Measurements from ENCODE around the gene SLC15A3. TPM values are rescaled to one million over a fixed set of nuclear protein-coding genes. Genes with fewer than 3 reads are reported as not detected.

Gene SLC15A3
- total RNA-seq, 1 donor from 2014 or later: 6.2 TPM

GRCh38 chr11:60970369-60970774, 18.4 kb upstream of the SLC15A3 start:
- Mint-ChIP-seq H3K4me3 (ENCODE audit: low read depth) (no peak overlapping the region), H3K9me3 (ENCODE audit: low read depth) (peaks cover 6% of the 10 kb centered on the region), H3K36me3 (ENCODE audit: insufficient read depth) (no peaks in the 10 kb centered on the region), H3K4me1 (ENCODE audit: low read depth) (peaks cover 2% of the 10 kb centered on the region), H3K27me3 (peaks cover 7% of the 10 kb centered on the region), H3K27ac (no peak overlapping the region)
- peak; percentile 27 for DNase-seq (ENCODE audit: low spot score, unreplicated experiment)
- TF ChIP-seq CTCF (IDR thresholded peaks at IDR 0.05; ENCODE audit: unreplicated experiment): peak; percentile 73

GRCh38 chr11:60968223-60968622, 16.2 kb upstream of the SLC15A3 start:
- peaks cover 7% of the 10 kb centered on the region for H3K27me3 Mint-ChIP-seq
- no peak for DNase-seq (ENCODE audit: low spot score, unreplicated experiment)
- no peak overlapping the region for H3K4me3 Mint-ChIP-seq (ENCODE audit: low read depth)
- H3K27ac Mint-ChIP-seq: no peak overlapping the region
- H3K9me3 Mint-ChIP-seq (ENCODE audit: low read depth): peaks cover 6% of the 10 kb centered on the region
- TF ChIP-seq CTCF (IDR thresholded peaks at IDR 0.05; ENCODE audit: unreplicated experiment): no peak
- no peaks in the 10 kb centered on the region for H3K36me3 Mint-ChIP-seq (ENCODE audit: insufficient read depth)
- peaks cover under 1% of the 10 kb centered on the region for H3K4me1 Mint-ChIP-seq (ENCODE audit: low read depth)

- no peak for DNase-seq (ENCODE audit: low spot score, unreplicated experiment)
- Mint-ChIP-seq H3K27me3 (peaks cover 7% of the 10 kb centered on the region), H3K9me3 (ENCODE audit: low read depth) (peaks cover 6% of the 10 kb centered on the region), H3K27ac (no peak overlapping the region), H3K4me1 (ENCODE audit: low read depth) (no peaks in the 10 kb centered on the region), H3K4me3 (ENCODE audit: low read depth) (no peak overlapping the region), H3K36me3 (ENCODE audit: insufficient read depth) (no peaks in the 10 kb centered on the region)
- TF ChIP-seq CTCF (IDR thresholded peaks at IDR 0.05; ENCODE audit: unreplicated experiment): no peak
Measured at GRCh38 chr11:60966890-60967289, 14.9 kb upstream of the SLC15A3 start.

GRCh38 chr11:60964801-60965200, 12.8 kb upstream of the SLC15A3 start:
- Mint-ChIP-seq H3K4me1 (ENCODE audit: low read depth) (no peaks in the 10 kb centered on the region), H3K9me3 (ENCODE audit: low read depth) (peaks cover 6% of the 10 kb centered on the region), H3K36me3 (ENCODE audit: insufficient read depth) (no peaks in the 10 kb centered on the region), H3K27me3 (peaks cover 13% of the 10 kb centered on the region), H3K27ac (no peak overlapping the region), H3K4me3 (ENCODE audit: low read depth) (no peak overlapping the region)
- no peak for DNase-seq (ENCODE audit: low spot score, unreplicated experiment)
- no peak for TF ChIP-seq CTCF (IDR thresholded peaks at IDR 0.05; ENCODE audit: unreplicated experiment)

GRCh38 chr11:60960405-60960804, 8.4 kb upstream of the SLC15A3 start:
- no peaks in the 10 kb centered on the region for H3K36me3 Mint-ChIP-seq (ENCODE audit: insufficient read depth)
- TF ChIP-seq CTCF (IDR thresholded peaks at IDR 0.05; ENCODE audit: unreplicated experiment): no peak
- no peak overlapping the region for H3K4me3 Mint-ChIP-seq (ENCODE audit: low read depth)
- H3K4me1 Mint-ChIP-seq (ENCODE audit: low read depth): no peaks in the 10 kb centered on the region
- no peaks in the 10 kb centered on the region for H3K9me3 Mint-ChIP-seq (ENCODE audit: low read depth)
- no peak overlapping the region for H3K27ac Mint-ChIP-seq
- peaks cover 37% of the 10 kb centered on the region for H3K27me3 Mint-ChIP-seq
- no peak for DNase-seq (ENCODE audit: low spot score, unreplicated experiment)
